ENCODE results near the gene BCS1L.

GRCh38 chr2:218691234-218691633, 31.8 kb downstream of the BCS1L start:
- TF ChIP-seq POLR2AphosphoS5 (IDR thresholded peaks at IDR 0.05; ENCODE audit: low read depth, low read length) (no peak), SIN3A (IDR thresholded peaks at IDR 0.05; ENCODE audit: borderline replicate concordance, insufficient read depth, low read length) (no peak), TAF1 (IDR thresholded peaks at IDR 0.05; ENCODE audit: borderline replicate concordance, insufficient read depth, low read length) (no peak)
